GM23338 (cell line): ENCODE measurements around the gene FOXD2. TPM values are rescaled to one million over a fixed set of nuclear protein-coding genes. Genes with fewer than 3 reads are reported as not detected.

Experiments used
- ATAC-seq: fragments of 200-7000 bp; cut with Tn5 transposase; 3 replicates; pipeline ENCODE4 v1.9.1; 2020
- DNase-seq: peaks from one replicate; pipeline ENCODE4 v3.0.0-alpha.2; 2015; ENCODE audit warnings: low spot score
- H2AFZ ChIP-seq: fragments of 200-600 bp; sonication (generic); 2 replicates; pipeline ENCODE4 v1.8.0; 2016; ENCODE audit warnings: antibody characterized with exemption, mild to moderate bottlenecking, moderate library complexity
- H3F3A ChIP-seq: fragments of 200-600 bp; sonication (generic); replicated peaks from 2 replicates; pipeline ENCODE4 v1.8.0; 2017; ENCODE audit warnings: antibody characterized with exemption, mixed run types, low read depth
- H3K27ac ChIP-seq: fragments of 200-600 bp; sonication (generic); 2 replicates; pipeline ENCODE4 v1.6.1; 2016; ENCODE audit warnings: low read depth
- H3K27me3 ChIP-seq: fragments of 200-600 bp; sonication (generic); 2 replicates; pipeline ENCODE4 v1.8.0; 2016; ENCODE audit warnings: mild to moderate bottlenecking, mixed run types, moderate library complexity; ENCODE audit not compliant: insufficient read depth
- H3K36me3 ChIP-seq: fragments of 200-600 bp; sonication (generic); 2 replicates; pipeline ENCODE4 v1.8.0; 2016; ENCODE audit warnings: mild to moderate bottlenecking; ENCODE audit not compliant: insufficient read depth
- H3K4me1 ChIP-seq: fragments of 200-600 bp; sonication (generic); 2 replicates; pipeline ENCODE4 v1.8.0; 2016; ENCODE audit warnings: mild to moderate bottlenecking, moderate library complexity; ENCODE audit not compliant: insufficient read depth
- H3K4me2 ChIP-seq: fragments of 200-600 bp; sonication (generic); 2 replicates; pipeline ENCODE4 v1.7.1; 2017; ENCODE audit warnings: mixed run types
- H3K4me3 ChIP-seq: fragments of 200-600 bp; sonication (generic); 2 replicates; pipeline ENCODE4 v1.6.1; 2016; ENCODE audit warnings: mixed run types
- H3K79me2 ChIP-seq: fragments of 200-600 bp; sonication (generic); replicated peaks from 2 replicates; pipeline ENCODE4 v1.8.0; 2017; ENCODE audit warnings: mild to moderate bottlenecking; ENCODE audit not compliant: insufficient read depth
- H3K9me2 ChIP-seq: fragments of 200-600 bp; sonication (generic); 2 replicates; pipeline ENCODE4 v1.8.0; 2017; ENCODE audit not compliant: insufficient read depth
- H4K20me1 ChIP-seq: fragments of 200-600 bp; sonication (generic); replicated peaks from 2 replicates; pipeline ENCODE4 v1.8.0; 2017; ENCODE audit warnings: mild to moderate bottlenecking; ENCODE audit not compliant: insufficient read depth
- H3K27ac Mint-ChIP-seq: 2 replicates; pipeline ENCODE4 v1.8.0; 2020; ENCODE audit warnings: inconsistent platforms, mild to moderate bottlenecking, moderate library complexity, mixed read lengths
- H3K27me3 Mint-ChIP-seq: 3 replicates; pipeline ENCODE4 v1.8.0; 2022; ENCODE audit warnings: low read depth, mild to moderate bottlenecking, moderate library complexity, mixed read lengths, inconsistent platforms; ENCODE audit not compliant: insufficient read depth, poor library complexity
- H3K36me3 Mint-ChIP-seq: 3 replicates; pipeline ENCODE4 v1.8.0; 2021; ENCODE audit warnings: low read depth, mild to moderate bottlenecking, inconsistent platforms, moderate library complexity, mixed read lengths
- H3K4me1 Mint-ChIP-seq: 3 replicates; pipeline ENCODE4 v1.8.0; 2020; ENCODE audit warnings: mild to moderate bottlenecking, inconsistent platforms, mixed read lengths
- H3K4me3 Mint-ChIP-seq: 3 replicates; pipeline ENCODE4 v1.8.0; 2021; ENCODE audit warnings: moderate library complexity, mild to moderate bottlenecking, inconsistent platforms, mixed read lengths
- H3K9me3 Mint-ChIP-seq: 3 replicates; pipeline ENCODE4 v1.8.0; 2020; ENCODE audit warnings: moderate library complexity, mild to moderate bottlenecking, inconsistent platforms, mixed read lengths
- EZH2 ChIP-seq: fragments of 200-600 bp; sonication (generic); IDR thresholded peaks from one replicate; pipeline ENCODE4 v1.8.0; 2017; ENCODE audit warnings: antibody characterized with exemption, mild to moderate bottlenecking, low read depth; ENCODE audit not compliant: unreplicated experiment
- EZH2phosphoT487 ChIP-seq: fragments of 200-600 bp; sonication (generic); IDR thresholded peaks from one replicate; pipeline ENCODE4 v1.8.1; 2018; ENCODE audit warnings: antibody characterized with exemption; ENCODE audit not compliant: unreplicated experiment
- polyA plus RNA-seq: library from polyadenylated mRNA; unstranded; fragments of >200 nt; fragmentation: Nextera tagmentation; extraction: Ambion mirVana; gene quantifications from 2 replicates; pipeline ENCODE4 v1.2.1, GENCODE V29; 2016
- total RNA-seq: library from RNA; depleted of rRNA; stranded (reverse); fragments of >200 nt; shearing (Covaris generic); gene quantifications from 2 replicates; pipeline ENCODE4 v1.2.3, GENCODE V29; 2014
- TF ChIP-seq, protein P1 (sequence below): IDR thresholded peaks from one replicate; pipeline ENCODE4 v1.6.1; 2018; ENCODE audit warnings: antibody characterized with exemption; ENCODE audit not compliant: unreplicated experiment
- TF ChIP-seq, protein P2 (sequence below): fragments of 250-450 bp; sonication (Bioruptor Pico); IDR thresholded peaks from 2 replicates; pipeline ENCODE4 v1.5.0; 2020; ENCODE audit warnings: mild to moderate bottlenecking, moderate library complexity
- TF ChIP-seq, protein P3 (sequence below), 2 experiments: fragments of 200-600 bp in 1 of 2; sonication (generic) in 1 of 2; conservative IDR thresholded peaks; 2 replicates each; pipeline versions ENCODE4 v1.5.1 to v1.6.1; 2016 to 2017; ENCODE audit warnings: antibody characterized with exemption in 2 of 2, low read depth in 2 of 2, mild to moderate bottlenecking in 2 of 2, moderate library complexity in 1 of 2

Gene FOXD2
- total and polyA plus RNA-seq, 2 experiments from 2014 or later: 0.28 TPM; not detected in 1

DNA sequence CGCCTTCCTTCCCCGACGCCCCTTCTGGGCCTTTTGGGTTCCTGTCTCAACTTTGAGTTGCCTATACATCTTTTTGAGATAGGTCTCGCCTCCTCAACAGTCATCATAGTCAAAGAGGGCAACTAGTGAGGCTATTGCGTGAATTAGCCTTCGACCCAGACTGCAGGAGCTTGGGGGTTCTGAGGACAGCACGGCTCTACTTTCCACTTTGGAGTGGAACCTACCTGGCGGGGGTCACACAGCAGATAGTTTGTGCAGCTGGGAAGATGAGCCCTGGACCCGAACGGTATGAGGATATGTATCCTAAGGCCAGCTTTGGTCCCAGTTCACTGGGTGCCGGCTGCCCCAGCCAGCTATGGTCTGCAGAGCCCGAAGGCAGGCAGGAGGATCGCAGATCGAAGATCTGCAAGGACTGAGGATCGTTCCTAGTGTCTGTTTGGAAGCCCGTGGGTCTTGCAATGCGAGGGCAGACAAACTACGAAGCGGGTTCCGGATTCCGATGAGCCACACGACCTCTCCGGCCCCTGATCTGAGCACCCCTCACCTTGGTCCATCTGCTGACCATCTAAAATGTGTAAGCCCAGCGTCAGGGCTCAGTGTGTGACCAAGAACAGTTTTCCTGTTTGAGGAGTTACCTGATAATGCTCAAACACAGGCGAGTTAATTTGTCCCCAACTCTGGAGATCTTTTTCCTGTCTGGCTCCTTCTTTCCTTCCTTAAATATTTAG is 8.1 kb downstream of the FOXD2 start:
- H3K36me3 ChIP-seq: no peaks in the 10 kb centered on the region
- Mint-ChIP-seq H3K4me1 (peaks cover 45% of the 10 kb centered on the region), H3K36me3 (no peaks in the 10 kb centered on the region), H3K9me3 (no peaks in the 10 kb centered on the region; the same call in 2 of the 3 replicates), H3K4me3 (peak overlapping the region; percentile 58), H3K27me3 (no peaks in the 10 kb centered on the region), H3K27ac (no peak overlapping the region)
- H2AFZ ChIP-seq: no peak overlapping the region
- peak overlapping the region; percentile 76 for H3K4me2 ChIP-seq
- H3K4me3 ChIP-seq: peak overlapping the region; percentile 53; the same call in 1 of the 2 replicates
- ATAC-seq (no peak), DNase-seq (no peak)
- H3F3A ChIP-seq: peaks cover 21% of the 10 kb centered on the region
- H3K79me2 ChIP-seq: no peaks in the 10 kb centered on the region
- peak; percentile 86 for TF ChIP-seq EZH2
- peak; percentile 37 for TF ChIP-seq EZH2phosphoT487
- TF ChIP-seq, protein P1, sequence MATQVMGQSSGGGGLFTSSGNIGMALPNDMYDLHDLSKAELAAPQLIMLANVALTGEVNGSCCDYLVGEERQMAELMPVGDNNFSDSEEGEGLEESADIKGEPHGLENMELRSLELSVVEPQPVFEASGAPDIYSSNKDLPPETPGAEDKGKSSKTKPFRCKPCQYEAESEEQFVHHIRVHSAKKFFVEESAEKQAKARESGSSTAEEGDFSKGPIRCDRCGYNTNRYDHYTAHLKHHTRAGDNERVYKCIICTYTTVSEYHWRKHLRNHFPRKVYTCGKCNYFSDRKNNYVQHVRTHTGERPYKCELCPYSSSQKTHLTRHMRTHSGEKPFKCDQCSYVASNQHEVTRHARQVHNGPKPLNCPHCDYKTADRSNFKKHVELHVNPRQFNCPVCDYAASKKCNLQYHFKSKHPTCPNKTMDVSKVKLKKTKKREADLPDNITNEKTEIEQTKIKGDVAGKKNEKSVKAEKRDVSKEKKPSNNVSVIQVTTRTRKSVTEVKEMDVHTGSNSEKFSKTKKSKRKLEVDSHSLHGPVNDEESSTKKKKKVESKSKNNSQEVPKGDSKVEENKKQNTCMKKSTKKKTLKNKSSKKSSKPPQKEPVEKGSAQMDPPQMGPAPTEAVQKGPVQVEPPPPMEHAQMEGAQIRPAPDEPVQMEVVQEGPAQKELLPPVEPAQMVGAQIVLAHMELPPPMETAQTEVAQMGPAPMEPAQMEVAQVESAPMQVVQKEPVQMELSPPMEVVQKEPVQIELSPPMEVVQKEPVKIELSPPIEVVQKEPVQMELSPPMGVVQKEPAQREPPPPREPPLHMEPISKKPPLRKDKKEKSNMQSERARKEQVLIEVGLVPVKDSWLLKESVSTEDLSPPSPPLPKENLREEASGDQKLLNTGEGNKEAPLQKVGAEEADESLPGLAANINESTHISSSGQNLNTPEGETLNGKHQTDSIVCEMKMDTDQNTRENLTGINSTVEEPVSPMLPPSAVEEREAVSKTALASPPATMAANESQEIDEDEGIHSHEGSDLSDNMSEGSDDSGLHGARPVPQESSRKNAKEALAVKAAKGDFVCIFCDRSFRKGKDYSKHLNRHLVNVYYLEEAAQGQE: no peak
- H3K9me2 ChIP-seq: no peaks in the 10 kb centered on the region
- H3K27me3 ChIP-seq: peaks cover 100% of the 10 kb centered on the region
- peaks cover 51% of the 10 kb centered on the region for H3K4me1 ChIP-seq
- H3K27ac ChIP-seq: no peak overlapping the region
- H4K20me1 ChIP-seq: peaks cover 32% of the 10 kb centered on the region

DNA sequence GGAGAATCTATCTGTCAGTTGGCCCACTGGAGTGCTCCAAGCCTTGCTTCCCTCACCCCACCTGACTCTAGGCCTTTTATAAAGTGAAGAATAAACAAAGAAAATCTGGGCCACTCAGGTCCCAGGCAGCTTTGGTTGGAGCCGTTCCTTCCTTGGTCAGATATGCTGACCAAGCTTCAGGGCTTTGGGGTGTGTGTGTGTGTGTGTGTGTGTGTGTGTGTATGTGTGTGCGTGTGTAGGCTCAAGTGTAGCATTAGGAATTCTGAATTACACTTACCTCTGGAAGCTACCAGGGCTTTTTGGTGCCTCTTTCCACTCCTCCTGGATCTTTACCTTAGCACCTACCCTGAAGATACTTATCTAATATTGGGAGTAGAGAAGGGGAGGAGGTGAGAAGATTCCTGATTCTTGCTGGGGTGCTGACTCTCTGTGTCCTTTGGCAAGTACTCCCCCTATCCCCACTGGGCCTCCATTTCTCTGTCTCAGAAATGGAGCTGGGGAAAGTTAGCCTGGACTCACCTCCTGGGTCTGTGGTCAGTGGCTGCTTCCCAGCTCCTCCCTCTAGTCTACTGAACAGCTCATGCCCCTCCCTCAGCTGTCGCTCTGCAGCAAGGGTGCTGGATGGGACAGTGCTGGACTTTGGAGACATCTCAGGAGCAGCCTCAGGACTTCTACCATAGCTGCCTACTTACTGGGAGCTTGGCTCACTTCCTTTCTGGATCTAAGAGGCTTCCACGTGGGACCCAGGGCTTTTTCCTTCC is 10.8 kb downstream of the FOXD2 start:
- H3K36me3 Mint-ChIP-seq: no peaks in the 10 kb centered on the region
- H3F3A ChIP-seq: peaks cover 15% of the 10 kb centered on the region
- no peak overlapping the region for H3K4me3 ChIP-seq
- H3K36me3 ChIP-seq: no peaks in the 10 kb centered on the region
- no peak overlapping the region for H2AFZ ChIP-seq
- H3K27ac Mint-ChIP-seq: no peak overlapping the region
- H3K79me2 ChIP-seq: no peaks in the 10 kb centered on the region
- peaks cover 95% of the 10 kb centered on the region for H3K27me3 ChIP-seq
- H4K20me1 ChIP-seq: peaks cover 24% of the 10 kb centered on the region
- peaks cover 41% of the 10 kb centered on the region for H3K4me1 ChIP-seq
- H3K9me3 Mint-ChIP-seq: no peaks in the 10 kb centered on the region; the same call in 2 of the 3 replicates
- no peaks in the 10 kb centered on the region for H3K9me2 ChIP-seq
- TF ChIP-seq, protein P2, sequence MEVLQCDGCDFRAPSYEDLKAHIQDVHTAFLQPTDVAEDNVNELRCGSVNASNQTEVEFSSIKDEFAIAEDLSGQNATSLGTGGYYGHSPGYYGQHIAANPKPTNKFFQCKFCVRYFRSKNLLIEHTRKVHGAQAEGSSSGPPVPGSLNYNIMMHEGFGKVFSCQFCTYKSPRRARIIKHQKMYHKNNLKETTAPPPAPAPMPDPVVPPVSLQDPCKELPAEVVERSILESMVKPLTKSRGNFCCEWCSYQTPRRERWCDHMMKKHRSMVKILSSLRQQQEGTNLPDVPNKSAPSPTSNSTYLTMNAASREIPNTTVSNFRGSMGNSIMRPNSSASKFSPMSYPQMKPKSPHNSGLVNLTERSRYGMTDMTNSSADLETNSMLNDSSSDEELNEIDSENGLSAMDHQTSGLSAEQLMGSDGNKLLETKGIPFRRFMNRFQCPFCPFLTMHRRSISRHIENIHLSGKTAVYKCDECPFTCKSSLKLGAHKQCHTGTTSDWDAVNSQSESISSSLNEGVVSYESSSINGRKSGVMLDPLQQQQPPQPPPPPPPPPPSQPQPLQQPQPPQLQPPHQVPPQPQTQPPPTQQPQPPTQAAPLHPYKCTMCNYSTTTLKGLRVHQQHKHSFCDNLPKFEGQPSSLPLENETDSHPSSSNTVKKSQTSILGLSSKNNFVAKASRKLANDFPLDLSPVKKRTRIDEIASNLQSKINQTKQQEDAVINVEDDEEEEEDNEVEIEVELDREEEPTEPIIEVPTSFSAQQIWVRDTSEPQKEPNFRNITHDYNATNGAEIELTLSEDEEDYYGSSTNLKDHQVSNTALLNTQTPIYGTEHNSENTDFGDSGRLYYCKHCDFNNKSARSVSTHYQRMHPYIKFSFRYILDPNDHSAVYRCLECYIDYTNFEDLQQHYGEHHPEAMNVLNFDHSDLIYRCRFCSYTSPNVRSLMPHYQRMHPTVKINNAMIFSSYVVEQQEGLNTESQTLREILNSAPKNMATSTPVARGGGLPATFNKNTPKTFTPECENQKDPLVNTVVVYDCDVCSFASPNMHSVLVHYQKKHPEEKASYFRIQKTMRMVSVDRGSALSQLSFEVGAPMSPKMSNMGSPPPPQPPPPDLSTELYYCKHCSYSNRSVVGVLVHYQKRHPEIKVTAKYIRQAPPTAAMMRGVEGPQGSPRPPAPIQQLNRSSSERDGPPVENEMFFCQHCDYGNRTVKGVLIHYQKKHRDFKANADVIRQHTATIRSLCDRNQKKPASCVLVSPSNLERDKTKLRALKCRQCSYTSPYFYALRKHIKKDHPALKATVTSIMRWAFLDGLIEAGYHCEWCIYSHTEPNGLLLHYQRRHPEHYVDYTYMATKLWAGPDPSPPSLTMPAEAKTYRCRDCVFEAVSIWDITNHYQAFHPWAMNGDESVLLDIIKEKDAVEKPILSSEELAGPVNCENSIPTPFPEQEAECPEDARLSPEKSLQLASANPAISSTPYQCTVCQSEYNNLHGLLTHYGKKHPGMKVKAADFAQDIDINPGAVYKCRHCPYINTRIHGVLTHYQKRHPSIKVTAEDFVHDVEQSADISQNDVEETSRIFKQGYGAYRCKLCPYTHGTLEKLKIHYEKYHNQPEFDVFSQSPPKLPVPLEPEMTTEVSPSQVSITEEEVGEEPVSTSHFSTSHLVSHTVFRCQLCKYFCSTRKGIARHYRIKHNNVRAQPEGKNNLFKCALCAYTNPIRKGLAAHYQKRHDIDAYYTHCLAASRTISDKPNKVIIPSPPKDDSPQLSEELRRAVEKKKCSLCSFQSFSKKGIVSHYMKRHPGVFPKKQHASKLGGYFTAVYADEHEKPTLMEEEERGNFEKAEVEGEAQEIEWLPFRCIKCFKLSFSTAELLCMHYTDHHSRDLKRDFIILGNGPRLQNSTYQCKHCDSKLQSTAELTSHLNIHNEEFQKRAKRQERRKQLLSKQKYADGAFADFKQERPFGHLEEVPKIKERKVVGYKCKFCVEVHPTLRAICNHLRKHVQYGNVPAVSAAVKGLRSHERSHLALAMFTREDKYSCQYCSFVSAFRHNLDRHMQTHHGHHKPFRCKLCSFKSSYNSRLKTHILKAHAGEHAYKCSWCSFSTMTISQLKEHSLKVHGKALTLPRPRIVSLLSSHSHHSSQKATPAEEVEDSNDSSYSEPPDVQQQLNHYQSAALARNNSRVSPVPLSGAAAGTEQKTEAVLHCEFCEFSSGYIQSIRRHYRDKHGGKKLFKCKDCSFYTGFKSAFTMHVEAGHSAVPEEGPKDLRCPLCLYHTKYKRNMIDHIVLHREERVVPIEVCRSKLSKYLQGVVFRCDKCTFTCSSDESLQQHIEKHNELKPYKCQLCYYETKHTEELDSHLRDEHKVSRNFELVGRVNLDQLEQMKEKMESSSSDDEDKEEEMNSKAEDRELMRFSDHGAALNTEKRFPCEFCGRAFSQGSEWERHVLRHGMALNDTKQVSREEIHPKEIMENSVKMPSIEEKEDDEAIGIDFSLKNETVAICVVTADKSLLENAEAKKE (CRISPR knock-in tag): no peak
- TF ChIP-seq, protein P3, sequence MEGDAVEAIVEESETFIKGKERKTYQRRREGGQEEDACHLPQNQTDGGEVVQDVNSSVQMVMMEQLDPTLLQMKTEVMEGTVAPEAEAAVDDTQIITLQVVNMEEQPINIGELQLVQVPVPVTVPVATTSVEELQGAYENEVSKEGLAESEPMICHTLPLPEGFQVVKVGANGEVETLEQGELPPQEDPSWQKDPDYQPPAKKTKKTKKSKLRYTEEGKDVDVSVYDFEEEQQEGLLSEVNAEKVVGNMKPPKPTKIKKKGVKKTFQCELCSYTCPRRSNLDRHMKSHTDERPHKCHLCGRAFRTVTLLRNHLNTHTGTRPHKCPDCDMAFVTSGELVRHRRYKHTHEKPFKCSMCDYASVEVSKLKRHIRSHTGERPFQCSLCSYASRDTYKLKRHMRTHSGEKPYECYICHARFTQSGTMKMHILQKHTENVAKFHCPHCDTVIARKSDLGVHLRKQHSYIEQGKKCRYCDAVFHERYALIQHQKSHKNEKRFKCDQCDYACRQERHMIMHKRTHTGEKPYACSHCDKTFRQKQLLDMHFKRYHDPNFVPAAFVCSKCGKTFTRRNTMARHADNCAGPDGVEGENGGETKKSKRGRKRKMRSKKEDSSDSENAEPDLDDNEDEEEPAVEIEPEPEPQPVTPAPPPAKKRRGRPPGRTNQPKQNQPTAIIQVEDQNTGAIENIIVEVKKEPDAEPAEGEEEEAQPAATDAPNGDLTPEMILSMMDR (conservative IDR thresholded peaks at IDR 0.05; ENCODE audit: low read depth in 2 of 2): no peak
- TF ChIP-seq EZH2: peak; percentile 20
- no peak for DNase-seq
- ATAC-seq: no peak
- H3K4me2 ChIP-seq: no peak overlapping the region
- no peaks in the 10 kb centered on the region for H3K27me3 Mint-ChIP-seq
- H3K4me1 Mint-ChIP-seq: peaks cover 51% of the 10 kb centered on the region
- H3K27ac ChIP-seq: no peak overlapping the region
- no peak overlapping the region for H3K4me3 Mint-ChIP-seq
